GM18951 (cell line): Measurements from ENCODE around the gene EHD1.

Experiments used
- POLR2A ChIP-seq: IDR thresholded peaks from 4 replicates; pipeline ENCODE4 v1.6.1; 2011; ENCODE audit warnings: mild to moderate bottlenecking; ENCODE audit not compliant: insufficient read length, insufficient read depth; ENCODE audit errors: extremely low read depth
- in situ Hi-C: fragments of 300-500 bp; cut with MboI; formaldehyde crosslinking; loops from one replicate; pipeline ENCODE4 v1.12.0; 2022; ENCODE audit warnings: low sequenced_read_pairs, mixed read lengths, inconsistent platforms; ENCODE audit not compliant: unreplicated experiment

The EHD1 gene

GRCh38 chr11:64834723-64835615 lies 43.5 kb downstream of the EHD1 start:
- TF ChIP-seq POLR2A: no peak
- in situ Hi-C loops: no loop called here

GRCh38 chr11:64834031-64834722 lies 44.2 kb downstream of the EHD1 start:
- TF ChIP-seq POLR2A: no peak
- in situ Hi-C loops: no loop called here

GRCh38 chr11:64833509-64833908 lies 44.9 kb downstream of the EHD1 start:
- in situ Hi-C loops: no loop called here
- TF ChIP-seq POLR2A: no peak

GRCh38 chr11:64833198-64833502 lies 45.3 kb downstream of the EHD1 start:
- in situ Hi-C loops: no loop called here
- TF ChIP-seq POLR2A: no peak

- in situ Hi-C loops: no loop called here
- TF ChIP-seq POLR2A: no peak
Measured at GRCh38 chr11:64832467-64833197, 45.8 kb downstream of the EHD1 start.

GRCh38 chr11:64831411-64831891 lies 47.0 kb downstream of the EHD1 start:
- in situ Hi-C loops: no loop called here
- TF ChIP-seq POLR2A: no peak

GRCh38 chr11:64829536-64830251 lies 48.7 kb downstream of the EHD1 start:
- in situ Hi-C loops: no loop called here

GRCh38 chr11:64827451-64827839 lies 51.0 kb downstream of the EHD1 start:
- in situ Hi-C loops: no loop called here
- no peak for TF ChIP-seq POLR2A

More at GRCh38 chr11:64829536-64830251, 48.7 kb downstream of the EHD1 start:
- TF ChIP-seq POLR2A: no peak

GRCh38 chr11:64826578-64827450 lies 51.6 kb downstream of the EHD1 start:
- TF ChIP-seq POLR2A: no peak

GRCh38 chr11:64826062-64826461 lies 52.4 kb downstream of the EHD1 start:
- no peak for TF ChIP-seq POLR2A
- in situ Hi-C loops: no loop called here

More at GRCh38 chr11:64826578-64827450, 51.6 kb downstream of the EHD1 start:
- in situ Hi-C loops: no loop called here

GRCh38 chr11:64823568-64824119 lies 54.8 kb downstream of the EHD1 start:
- TF ChIP-seq POLR2A: no peak
- in situ Hi-C loops: no loop called here
